Stimulated activated CD4-positive, alpha-beta T cell treated with anti-CD3 and anti-CD28 coated beads, Interleukin-15, amount 100 ng/mL, for 48 hours (primary cell): ENCODE measurements around the gene SHISA3.

Source experiments
- DNase-seq, 2 donors: peaks; one replicate each; pipeline ENCODE4 v3.0.0-alpha.2; 2020; ENCODE audit warnings: low read depth in 2 of 2

Gene SHISA3

GRCh38 chr4:42445038-42445437 lies 47.8 kb downstream of the SHISA3 start:
- no peak for DNase-seq

- DNase-seq: no peak
Observed at GRCh38 chr4:42446823-42447222, 49.5 kb downstream of the SHISA3 start.
